Measurements from ENCODE around the gene ABLIM2.

DNA sequence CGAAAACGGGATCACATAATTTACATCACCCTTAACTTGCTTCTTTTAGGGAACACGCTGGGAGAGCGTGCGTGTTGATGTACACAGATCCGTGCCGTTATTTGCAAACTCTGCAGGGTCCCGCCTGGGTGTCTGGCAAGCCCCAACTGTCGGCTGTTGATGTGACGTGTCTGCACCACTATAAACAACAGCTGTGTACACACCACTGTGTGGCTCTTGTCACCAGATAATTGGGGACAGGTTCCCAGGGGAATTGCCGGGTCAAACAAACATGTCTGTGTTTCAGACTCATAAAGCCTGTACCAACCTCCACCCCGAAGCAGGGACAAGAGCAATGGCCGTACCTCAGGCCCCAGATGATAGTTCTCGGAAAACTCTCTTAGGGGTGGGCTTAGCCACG lies 113.9 kb downstream of the ABLIM2 start:
- TF ChIP-seq CBX5 (CRISPR knock-in tag; IDR thresholded peaks at IDR 0.05; ENCODE audit: borderline replicate concordance) (no peak), CREM (IDR thresholded peaks at IDR 0.05) (no peak), CREM (CRISPR knock-in tag; IDR thresholded peaks at IDR 0.05) (no peak), JARID2 (CRISPR knock-in tag; IDR thresholded peaks at IDR 0.05; ENCODE audit: insufficient replicate concordance) (no peak), ZNF768 (CRISPR knock-in tag; IDR thresholded peaks at IDR 0.05) (no peak), ZFP37 (CRISPR knock-in tag; IDR thresholded peaks at IDR 0.05; ENCODE audit: borderline replicate concordance) (no peak), KAT8 (CRISPR knock-in tag; IDR thresholded peaks at IDR 0.05) (no peak), CEBPB (IDR thresholded peaks at IDR 0.05; ENCODE audit: borderline replicate concordance, low read depth, low read length) (no peak), SRF (IDR thresholded peaks at IDR 0.05; ENCODE audit: low read depth, low read length) (no peak)
- TF ChIP-seq, protein P1, sequence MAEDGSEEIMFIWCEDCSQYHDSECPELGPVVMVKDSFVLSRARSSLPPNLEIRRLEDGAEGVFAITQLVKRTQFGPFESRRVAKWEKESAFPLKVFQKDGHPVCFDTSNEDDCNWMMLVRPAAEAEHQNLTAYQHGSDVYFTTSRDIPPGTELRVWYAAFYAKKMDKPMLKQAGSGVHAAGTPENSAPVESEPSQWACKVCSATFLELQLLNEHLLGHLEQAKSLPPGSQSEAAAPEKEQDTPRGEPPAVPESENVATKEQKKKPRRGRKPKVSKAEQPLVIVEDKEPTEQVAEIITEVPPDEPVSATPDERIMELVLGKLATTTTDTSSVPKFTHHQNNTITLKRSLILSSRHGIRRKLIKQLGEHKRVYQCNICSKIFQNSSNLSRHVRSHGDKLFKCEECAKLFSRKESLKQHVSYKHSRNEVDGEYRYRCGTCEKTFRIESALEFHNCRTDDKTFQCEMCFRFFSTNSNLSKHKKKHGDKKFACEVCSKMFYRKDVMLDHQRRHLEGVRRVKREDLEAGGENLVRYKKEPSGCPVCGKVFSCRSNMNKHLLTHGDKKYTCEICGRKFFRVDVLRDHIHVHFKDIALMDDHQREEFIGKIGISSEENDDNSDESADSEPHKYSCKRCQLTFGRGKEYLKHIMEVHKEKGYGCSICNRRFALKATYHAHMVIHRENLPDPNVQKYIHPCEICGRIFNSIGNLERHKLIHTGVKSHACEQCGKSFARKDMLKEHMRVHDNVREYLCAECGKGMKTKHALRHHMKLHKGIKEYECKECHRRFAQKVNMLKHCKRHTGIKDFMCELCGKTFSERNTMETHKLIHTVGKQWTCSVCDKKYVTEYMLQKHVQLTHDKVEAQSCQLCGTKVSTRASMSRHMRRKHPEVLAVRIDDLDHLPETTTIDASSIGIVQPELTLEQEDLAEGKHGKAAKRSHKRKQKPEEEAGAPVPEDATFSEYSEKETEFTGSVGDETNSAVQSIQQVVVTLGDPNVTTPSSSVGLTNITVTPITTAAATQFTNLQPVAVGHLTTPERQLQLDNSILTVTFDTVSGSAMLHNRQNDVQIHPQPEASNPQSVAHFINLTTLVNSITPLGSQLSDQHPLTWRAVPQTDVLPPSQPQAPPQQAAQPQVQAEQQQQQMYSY (CRISPR knock-in tag; IDR thresholded peaks at IDR 0.05) = no peak
- TF ChIP-seq, protein P2, sequence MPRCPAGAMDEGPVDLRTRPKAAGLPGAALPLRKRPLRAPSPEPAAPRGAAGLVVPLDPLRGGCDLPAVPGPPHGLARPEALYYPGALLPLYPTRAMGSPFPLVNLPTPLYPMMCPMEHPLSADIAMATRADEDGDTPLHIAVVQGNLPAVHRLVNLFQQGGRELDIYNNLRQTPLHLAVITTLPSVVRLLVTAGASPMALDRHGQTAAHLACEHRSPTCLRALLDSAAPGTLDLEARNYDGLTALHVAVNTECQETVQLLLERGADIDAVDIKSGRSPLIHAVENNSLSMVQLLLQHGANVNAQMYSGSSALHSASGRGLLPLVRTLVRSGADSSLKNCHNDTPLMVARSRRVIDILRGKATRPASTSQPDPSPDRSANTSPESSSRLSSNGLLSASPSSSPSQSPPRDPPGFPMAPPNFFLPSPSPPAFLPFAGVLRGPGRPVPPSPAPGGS (CRISPR knock-in tag; IDR thresholded peaks at IDR 0.05) = no peak
- TF ChIP-seq, protein P3, sequence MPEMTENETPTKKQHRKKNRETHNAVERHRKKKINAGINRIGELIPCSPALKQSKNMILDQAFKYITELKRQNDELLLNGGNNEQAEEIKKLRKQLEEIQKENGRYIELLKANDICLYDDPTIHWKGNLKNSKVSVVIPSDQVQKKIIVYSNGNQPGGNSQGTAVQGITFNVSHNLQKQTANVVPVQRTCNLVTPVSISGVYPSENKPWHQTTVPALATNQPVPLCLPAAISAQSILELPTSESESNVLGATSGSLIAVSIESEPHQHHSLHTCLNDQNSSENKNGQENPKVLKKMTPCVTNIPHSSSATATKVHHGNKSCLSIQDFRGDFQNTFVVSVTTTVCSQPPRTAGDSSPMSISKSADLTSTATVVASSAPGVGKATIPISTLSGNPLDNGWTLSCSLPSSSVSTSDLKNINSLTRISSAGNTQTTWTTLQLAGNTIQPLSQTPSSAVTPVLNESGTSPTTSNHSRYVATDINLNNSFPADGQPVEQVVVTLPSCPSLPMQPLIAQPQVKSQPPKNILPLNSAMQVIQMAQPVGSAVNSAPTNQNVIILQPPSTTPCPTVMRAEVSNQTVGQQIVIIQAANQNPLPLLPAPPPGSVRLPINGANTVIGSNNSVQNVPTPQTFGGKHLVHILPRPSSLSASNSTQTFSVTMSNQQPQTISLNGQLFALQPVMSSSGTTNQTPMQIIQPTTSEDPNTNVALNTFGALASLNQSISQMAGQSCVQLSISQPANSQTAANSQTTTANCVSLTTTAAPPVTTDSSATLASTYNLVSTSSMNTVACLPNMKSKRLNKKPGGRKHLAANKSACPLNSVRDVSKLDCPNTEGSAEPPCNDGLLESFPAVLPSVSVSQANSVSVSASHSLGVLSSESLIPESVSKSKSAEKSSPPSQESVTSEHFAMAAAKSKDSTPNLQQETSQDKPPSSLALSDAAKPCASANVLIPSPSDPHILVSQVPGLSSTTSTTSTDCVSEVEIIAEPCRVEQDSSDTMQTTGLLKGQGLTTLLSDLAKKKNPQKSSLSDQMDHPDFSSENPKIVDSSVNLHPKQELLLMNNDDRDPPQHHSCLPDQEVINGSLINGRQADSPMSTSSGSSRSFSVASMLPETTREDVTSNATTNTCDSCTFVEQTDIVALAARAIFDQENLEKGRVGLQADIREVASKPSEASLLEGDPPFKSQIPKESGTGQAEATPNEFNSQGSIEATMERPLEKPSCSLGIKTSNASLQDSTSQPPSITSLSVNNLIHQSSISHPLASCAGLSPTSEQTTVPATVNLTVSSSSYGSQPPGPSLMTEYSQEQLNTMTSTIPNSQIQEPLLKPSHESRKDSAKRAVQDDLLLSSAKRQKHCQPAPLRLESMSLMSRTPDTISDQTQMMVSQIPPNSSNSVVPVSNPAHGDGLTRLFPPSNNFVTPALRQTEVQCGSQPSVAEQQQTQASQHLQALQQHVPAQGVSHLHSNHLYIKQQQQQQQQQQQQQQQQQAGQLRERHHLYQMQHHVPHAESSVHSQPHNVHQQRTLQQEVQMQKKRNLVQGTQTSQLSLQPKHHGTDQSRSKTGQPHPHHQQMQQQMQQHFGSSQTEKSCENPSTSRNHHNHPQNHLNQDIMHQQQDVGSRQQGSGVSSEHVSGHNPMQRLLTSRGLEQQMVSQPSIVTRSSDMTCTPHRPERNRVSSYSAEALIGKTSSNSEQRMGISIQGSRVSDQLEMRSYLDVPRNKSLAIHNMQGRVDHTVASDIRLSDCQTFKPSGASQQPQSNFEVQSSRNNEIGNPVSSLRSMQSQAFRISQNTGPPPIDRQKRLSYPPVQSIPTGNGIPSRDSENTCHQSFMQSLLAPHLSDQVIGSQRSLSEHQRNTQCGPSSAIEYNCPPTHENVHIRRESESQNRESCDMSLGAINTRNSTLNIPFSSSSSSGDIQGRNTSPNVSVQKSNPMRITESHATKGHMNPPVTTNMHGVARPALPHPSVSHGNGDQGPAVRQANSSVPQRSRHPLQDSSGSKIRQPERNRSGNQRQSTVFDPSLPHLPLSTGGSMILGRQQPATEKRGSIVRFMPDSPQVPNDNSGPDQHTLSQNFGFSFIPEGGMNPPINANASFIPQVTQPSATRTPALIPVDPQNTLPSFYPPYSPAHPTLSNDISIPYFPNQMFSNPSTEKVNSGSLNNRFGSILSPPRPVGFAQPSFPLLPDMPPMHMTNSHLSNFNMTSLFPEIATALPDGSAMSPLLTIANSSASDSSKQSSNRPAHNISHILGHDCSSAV (CRISPR knock-in tag; IDR thresholded peaks at IDR 0.05; ENCODE audit: borderline replicate concordance) = no peak
- TF ChIP-seq, protein P4, sequence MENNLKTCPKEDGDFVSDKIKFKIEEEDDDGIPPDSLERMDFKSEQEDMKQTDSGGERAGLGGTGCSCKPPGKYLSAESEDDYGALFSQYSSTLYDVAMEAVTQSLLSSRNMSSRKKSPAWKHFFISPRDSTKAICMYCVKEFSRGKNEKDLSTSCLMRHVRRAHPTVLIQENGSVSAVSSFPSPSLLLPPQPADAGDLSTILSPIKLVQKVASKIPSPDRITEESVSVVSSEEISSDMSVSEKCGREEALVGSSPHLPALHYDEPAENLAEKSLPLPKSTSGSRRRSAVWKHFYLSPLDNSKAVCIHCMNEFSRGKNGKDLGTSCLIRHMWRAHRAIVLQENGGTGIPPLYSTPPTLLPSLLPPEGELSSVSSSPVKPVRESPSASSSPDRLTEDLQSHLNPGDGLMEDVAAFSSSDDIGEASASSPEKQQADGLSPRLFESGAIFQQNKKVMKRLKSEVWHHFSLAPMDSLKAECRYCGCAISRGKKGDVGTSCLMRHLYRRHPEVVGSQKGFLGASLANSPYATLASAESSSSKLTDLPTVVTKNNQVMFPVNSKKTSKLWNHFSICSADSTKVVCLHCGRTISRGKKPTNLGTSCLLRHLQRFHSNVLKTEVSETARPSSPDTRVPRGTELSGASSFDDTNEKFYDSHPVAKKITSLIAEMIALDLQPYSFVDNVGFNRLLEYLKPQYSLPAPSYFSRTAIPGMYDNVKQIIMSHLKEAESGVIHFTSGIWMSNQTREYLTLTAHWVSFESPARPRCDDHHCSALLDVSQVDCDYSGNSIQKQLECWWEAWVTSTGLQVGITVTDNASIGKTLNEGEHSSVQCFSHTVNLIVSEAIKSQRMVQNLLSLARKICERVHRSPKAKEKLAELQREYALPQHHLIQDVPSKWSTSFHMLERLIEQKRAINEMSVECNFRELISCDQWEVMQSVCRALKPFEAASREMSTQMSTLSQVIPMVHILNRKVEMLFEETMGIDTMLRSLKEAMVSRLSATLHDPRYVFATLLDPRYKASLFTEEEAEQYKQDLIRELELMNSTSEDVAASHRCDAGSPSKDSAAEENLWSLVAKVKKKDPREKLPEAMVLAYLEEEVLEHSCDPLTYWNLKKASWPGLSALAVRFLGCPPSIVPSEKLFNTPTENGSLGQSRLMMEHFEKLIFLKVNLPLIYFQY (CRISPR knock-in tag; IDR thresholded peaks at IDR 0.05; ENCODE audit: borderline replicate concordance) = no peak
- TF ChIP-seq, protein P5, sequence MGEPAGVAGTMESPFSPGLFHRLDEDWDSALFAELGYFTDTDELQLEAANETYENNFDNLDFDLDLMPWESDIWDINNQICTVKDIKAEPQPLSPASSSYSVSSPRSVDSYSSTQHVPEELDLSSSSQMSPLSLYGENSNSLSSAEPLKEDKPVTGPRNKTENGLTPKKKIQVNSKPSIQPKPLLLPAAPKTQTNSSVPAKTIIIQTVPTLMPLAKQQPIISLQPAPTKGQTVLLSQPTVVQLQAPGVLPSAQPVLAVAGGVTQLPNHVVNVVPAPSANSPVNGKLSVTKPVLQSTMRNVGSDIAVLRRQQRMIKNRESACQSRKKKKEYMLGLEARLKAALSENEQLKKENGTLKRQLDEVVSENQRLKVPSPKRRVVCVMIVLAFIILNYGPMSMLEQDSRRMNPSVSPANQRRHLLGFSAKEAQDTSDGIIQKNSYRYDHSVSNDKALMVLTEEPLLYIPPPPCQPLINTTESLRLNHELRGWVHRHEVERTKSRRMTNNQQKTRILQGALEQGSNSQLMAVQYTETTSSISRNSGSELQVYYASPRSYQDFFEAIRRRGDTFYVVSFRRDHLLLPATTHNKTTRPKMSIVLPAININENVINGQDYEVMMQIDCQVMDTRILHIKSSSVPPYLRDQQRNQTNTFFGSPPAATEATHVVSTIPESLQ (CRISPR knock-in tag; conservative IDR thresholded peaks at IDR 0.05) = no peak

Data from HepG2 (cell line).